ENCODE data around the gene DBF4B.
A peak's percentile ranks its signal among the peaks of the same experiment; 100 is the strongest.

Gene DBF4B

DNA sequence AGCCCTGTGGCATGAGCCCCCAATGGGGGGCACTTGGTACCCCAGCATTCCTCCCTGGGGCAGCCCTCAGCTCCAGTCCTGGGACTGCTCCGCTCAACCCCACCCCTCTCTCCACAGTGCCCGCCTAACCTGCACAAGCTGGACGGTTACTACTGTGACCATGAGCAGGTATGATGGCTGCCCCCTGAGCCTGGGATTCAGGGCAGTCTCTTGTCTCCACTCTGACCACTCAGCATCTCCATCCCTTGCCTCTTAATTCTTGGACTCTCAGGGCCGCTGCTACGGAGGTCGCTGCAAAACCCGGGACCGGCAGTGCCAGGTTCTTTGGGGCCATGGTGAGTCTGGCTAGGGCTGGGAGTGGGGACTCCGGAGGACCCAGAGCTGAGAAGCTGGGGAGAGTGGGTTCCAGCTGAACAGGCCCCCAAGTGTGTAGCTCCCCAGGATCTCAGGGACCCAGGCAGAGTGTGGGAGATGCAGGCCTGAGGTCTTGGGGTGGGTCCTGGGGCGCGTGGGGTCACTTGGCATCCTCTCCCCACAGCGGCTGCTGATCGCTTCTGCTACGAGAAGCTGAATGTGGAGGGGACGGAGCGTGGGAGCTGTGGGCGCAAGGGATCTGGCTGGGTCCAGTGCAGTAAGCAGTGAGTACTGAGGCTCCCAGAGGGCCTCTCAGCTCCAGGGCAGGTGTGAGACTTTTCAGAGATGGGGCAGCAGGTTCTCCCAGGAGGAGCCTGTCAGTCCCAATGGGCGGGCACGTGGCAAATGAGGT, 68.3 kb downstream of the DBF4B start:
- TF ChIP-seq ZFX (IDR thresholded peaks at IDR 0.05; ENCODE audit: borderline replicate concordance) = no peak
- TF ChIP-seq, protein P1, sequence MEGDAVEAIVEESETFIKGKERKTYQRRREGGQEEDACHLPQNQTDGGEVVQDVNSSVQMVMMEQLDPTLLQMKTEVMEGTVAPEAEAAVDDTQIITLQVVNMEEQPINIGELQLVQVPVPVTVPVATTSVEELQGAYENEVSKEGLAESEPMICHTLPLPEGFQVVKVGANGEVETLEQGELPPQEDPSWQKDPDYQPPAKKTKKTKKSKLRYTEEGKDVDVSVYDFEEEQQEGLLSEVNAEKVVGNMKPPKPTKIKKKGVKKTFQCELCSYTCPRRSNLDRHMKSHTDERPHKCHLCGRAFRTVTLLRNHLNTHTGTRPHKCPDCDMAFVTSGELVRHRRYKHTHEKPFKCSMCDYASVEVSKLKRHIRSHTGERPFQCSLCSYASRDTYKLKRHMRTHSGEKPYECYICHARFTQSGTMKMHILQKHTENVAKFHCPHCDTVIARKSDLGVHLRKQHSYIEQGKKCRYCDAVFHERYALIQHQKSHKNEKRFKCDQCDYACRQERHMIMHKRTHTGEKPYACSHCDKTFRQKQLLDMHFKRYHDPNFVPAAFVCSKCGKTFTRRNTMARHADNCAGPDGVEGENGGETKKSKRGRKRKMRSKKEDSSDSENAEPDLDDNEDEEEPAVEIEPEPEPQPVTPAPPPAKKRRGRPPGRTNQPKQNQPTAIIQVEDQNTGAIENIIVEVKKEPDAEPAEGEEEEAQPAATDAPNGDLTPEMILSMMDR (IDR thresholded peaks at IDR 0.05) = no peak
- H3K27ac ChIP-seq = no peak overlapping the region

DNA sequence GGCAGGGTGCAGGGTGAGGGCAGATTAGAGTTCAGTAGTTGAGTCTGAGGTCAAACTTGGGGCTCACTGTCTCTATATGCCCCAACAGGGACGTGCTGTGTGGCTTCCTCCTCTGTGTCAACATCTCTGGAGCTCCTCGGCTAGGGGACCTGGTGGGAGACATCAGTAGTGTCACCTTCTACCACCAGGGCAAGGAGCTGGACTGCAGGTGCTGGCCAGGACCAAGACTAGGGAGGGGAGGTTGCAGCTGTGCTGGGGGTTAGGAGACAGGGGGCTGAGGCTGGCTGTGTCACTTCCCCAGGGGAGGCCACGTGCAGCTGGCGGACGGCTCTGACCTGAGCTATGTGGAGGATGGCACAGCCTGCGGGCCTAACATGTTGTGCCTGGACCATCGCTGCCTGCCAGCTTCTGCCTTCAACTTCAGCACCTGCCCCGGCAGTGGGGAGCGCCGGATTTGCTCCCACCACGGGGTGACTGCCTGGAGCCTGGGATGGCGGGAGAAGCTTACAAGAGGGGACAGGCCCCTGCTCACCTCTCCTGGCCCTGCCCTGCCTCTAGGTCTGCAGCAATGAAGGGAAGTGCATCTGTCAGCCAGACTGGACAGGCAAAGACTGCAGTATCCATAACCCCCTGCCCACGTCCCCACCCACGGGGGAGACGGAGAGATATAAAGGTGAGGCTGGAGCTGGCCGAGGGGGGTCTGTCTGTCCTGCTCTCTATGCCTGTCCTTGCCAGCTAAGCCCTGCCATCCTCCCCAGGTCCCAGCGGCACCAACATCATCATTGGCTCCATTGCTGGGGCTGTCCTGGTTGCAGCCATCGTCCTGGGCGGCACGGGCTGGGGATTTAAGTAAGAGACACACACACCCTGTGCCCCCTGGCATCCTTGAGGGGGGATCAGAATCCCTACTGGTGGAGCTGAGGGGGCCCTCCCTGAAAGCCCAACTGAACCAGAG, 69.2 kb downstream of the DBF4B start:
- TF ChIP-seq, protein P1 (IDR thresholded peaks at IDR 0.05) = no peak
- no peak for TF ChIP-seq ZFX (IDR thresholded peaks at IDR 0.05; ENCODE audit: borderline replicate concordance)
- no peak overlapping the region for H3K27ac ChIP-seq

DNA sequence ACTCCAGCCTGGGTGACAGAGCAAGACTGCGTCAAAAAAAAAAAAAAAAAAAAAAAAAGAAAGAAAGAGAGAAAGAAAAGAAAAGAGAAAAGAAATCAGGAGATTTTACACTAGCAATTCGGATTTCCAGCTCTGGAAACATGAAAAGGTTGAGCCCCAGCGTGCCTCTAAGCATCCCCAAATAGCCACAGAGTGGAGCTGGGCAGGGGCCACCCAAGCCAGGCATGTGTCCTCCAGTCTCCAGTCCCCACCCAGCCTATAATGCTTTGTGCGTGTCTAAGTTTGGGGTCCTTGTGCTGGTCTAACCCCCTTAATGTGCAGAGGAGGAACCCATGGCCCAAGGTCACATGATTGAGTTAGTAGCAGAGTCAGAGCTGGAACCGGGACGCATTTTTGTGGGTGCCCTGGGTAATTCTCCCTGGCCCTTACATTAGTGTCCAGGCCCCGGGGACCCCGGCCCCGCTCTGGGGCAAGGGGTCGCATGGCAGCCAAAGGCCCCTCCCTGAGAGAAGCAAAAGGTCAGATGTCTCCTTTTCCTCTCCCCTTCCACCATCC, 70.3 kb downstream of the DBF4B start:
- no peak overlapping the region for H3K27ac ChIP-seq
- TF ChIP-seq, protein P1 (IDR thresholded peaks at IDR 0.05) = no peak
- TF ChIP-seq ZFX (IDR thresholded peaks at IDR 0.05; ENCODE audit: borderline replicate concordance) = no peak

DNA sequence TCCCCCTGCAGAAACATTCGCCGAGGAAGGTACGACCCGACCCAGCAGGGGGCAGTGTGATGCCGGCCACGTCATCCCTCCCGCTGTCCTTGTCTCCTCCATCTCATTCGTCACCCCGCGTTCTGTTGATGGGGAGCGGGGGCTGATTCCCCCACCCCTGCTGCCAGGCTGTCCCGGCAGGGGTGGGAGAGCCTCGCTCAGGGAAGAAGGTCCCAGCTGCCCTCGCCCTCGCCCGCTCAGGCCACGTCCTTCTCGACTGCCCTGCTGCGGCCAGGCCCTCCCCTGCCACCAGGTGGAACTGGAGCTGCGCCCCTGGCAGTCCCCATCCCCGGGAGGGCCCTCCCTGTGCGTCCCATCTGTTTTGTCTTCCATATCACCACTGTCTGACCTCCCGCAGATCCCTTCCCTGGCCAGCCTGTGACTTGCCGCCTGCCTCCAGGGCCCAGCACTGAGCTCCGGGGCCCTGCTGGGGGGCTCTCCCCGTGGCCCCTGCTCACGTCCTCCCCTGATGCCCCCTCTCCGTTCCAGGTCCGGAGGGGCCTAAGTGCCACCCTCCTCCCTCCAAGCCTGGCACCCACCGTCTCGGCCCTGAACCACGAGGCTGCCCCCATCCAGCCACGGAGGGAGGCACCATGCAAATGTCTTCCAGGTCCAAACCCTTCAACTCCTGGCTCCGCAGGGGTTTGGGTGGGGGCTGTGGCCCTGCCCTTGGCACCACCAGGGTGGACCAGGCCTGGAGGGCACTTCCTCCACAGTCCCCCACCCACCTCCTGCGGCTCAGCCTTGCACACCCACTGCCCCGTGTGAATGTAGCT, 71.0 kb downstream of the DBF4B start:
- no peak for TF ChIP-seq ZFX (IDR thresholded peaks at IDR 0.05; ENCODE audit: borderline replicate concordance)
- TF ChIP-seq, protein P1 (IDR thresholded peaks at IDR 0.05) = peak; percentile 98
- no peak overlapping the region for H3K27ac ChIP-seq

DNA sequence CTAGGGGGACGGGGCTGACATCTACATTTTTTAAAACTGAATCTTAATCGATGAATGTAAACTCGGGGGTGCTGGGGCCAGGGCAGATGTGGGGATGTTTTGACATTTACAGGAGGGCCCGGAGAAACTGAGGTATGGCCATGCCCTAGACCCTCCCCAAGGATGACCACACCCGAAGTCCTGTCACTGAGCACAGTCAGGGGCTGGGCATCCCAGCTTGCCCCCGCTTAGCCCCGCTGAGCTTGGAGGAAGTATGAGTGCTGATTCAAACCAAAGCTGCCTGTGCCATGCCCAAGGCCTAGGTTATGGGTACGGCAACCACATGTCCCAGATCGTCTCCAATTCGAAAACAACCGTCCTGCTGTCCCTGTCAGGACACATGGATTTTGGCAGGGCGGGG, 71.7 kb downstream of the DBF4B start:
- TF ChIP-seq, protein P1 (IDR thresholded peaks at IDR 0.05) = no peak
- no peak for TF ChIP-seq ZFX (IDR thresholded peaks at IDR 0.05; ENCODE audit: borderline replicate concordance)

DNA sequence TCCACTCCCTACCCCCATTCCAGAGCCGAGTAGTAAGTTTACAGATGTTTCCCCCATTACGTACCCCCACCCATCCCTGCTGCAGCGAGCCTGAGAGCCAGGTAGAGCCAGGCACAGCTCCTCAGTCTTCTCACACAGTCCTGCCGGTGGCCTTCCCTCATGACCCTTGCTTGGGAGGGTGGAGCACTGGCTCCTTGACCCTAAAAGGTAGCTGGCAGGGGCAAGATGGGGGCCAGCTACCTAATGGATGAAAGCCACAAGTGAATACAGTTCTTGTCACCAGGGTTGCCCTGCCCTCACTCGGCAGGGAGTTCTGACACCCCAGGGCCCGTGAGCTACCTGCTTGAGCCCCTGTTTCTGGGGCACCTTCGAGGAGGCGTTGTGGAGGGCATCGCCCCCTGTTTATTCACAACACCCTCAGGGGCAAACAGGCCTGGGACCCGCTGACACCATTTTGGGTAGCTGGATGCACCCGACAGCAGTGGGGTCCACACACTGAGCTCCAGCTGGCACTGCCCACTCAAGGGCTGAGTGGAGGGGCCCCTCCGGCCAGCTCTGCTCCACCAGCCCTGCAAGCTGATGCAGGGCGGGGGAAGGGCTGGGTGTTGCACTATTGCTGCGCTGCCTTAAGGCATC, 72.5 kb downstream of the DBF4B start:
- TF ChIP-seq, protein P1 (IDR thresholded peaks at IDR 0.05) = no peak
- no peak for TF ChIP-seq ZFX (IDR thresholded peaks at IDR 0.05; ENCODE audit: borderline replicate concordance)
- no peak overlapping the region for H3K27ac ChIP-seq

More for the DNA sequence above, 71.7 kb downstream of the DBF4B start:
- no peak overlapping the region for H3K27ac ChIP-seq

Data from 22Rv1 (cell line).